Spleen (tissue), 11 donors: ENCODE measurements around the gene TNPO2. TPM values are rescaled to one million over a fixed set of nuclear protein-coding genes. Genes with fewer than 3 reads are reported as not detected.
"Not testable (repeated sequence)": the region's sequence is repeated elsewhere in the genome, so short reads cannot be mapped to it uniquely, and the experiment has no call there.

ENCODE experiments used
- DNase-seq: peaks from one replicate; pipeline ENCODE4 v3.0.0-alpha.2; 2020
- H3K27ac ChIP-seq, 8 donors: fragments of 200-600 bp; sonication (generic) in 7 of 8; 1 replicate in 4 of 8; 2 replicates in 4 of 8; pipeline versions ENCODE4 v1.5.0 to v1.8.0; 2016 to 2021; ENCODE audit warnings: inconsistent platforms in 4 of 8, mild to moderate bottlenecking in 4 of 8, moderate library complexity in 1 of 8
- H3K27me3 ChIP-seq, 7 donors: fragments of 200-600 bp; sonication (generic) in 6 of 7; replicated peaks in 1 of 7; 1 replicate in 4 of 7; 2 replicates in 3 of 7; pipeline versions ENCODE4 v1.5.0 to v1.8.0; 2016 to 2021; ENCODE audit warnings: inconsistent platforms in 3 of 7, mild to moderate bottlenecking in 1 of 7
- H3K36me3 ChIP-seq, 6 donors: fragments of 200-600 bp; sonication (generic) in 5 of 6; 1 replicate in 4 of 6; 2 replicates in 2 of 6; pipeline versions ENCODE4 v1.5.0 to v1.8.0; 2016 to 2021; ENCODE audit warnings: inconsistent platforms in 2 of 6
- H3K4me1 ChIP-seq, 6 donors: fragments of 200-600 bp; sonication (generic) in 5 of 6; 1 replicate in 3 of 6; 2 replicates in 3 of 6; pipeline versions ENCODE4 v1.5.0 to v1.8.0; 2016 to 2021; ENCODE audit warnings: inconsistent platforms in 3 of 6
- H3K4me3 ChIP-seq, 8 donors: fragments of 200-600 bp; sonication (generic) in 7 of 8; 1 replicate in 4 of 8; 2 replicates in 4 of 8; pipeline versions ENCODE4 v1.5.0 to v1.8.0; 2016 to 2021; ENCODE audit warnings: inconsistent platforms in 4 of 8, mild to moderate bottlenecking in 4 of 8, moderate library complexity in 2 of 8
- H3K9me3 ChIP-seq, 8 donors: fragments of 200-600 bp; sonication (generic) in 7 of 8; 1 replicate in 4 of 8; 2 replicates in 4 of 8; pipeline versions ENCODE4 v1.5.0 to v1.8.0; 2016 to 2021; ENCODE audit warnings: inconsistent platforms in 4 of 8
- POLR2A ChIP-seq, 3 donors: fragments of 450-650 bp; IDR thresholded peaks; one replicate each; pipeline ENCODE4 v1.5.1; 2017; ENCODE audit warnings: antibody characterized with exemption in 3 of 3, mild to moderate bottlenecking in 1 of 3
- POLR2AphosphoS5 ChIP-seq, 3 donors: sonication (generic); formaldehyde crosslinking; IDR thresholded peaks; one replicate each; pipeline ENCODE4 v1.5.1; 2017; ENCODE audit warnings: antibody characterized with exemption in 3 of 3
- WGBS, 5 donors: extraction: QIAGEN DNeasy Blood & Tissue Kit in 3 of 5; methylation state at CpG; one replicate each; pipeline versions ENCODE4 v1.1.5 to v1.1.7; 2013 to 2018; 5-methylcytosine and 5-hydroxymethylcytosine counted together
- intact Hi-C: fragments of 100-400 bp; cut with DNase I; formaldehyde crosslinking; loops from one replicate; pipeline ENCODE4 v1.15.0; 2023; ENCODE audit warnings: low total_unique reads
- polyA plus RNA-seq, 3 donors: library from polyadenylated mRNA; stranded (reverse); fragments of 200-250 nt; gene quantifications; one replicate each; pipeline ENCODE4 v1.2.1, GENCODE V29; 2013
- total RNA-seq, 7 donors: library from RNA; depleted of rRNA in 3 of 7; stranded (reverse); fragments of >200 nt in 3 of 7; fragmentation: NEBNext Ultra II Directional in 4 of 7; extraction: Animal tissue kit (Norgen Biotek cat#: 25700) in 4 of 7; gene quantifications; one replicate each; pipeline versions ENCODE4 v1.1.0 to v1.2.1, GENCODE V29; 2016 to 2021
- TF ChIP-seq, protein P1 (sequence below), 11 experiments: fragments of 200-600 bp in 7 of 11; fragments of 450-650 bp in 4 of 11; sonication (generic) in 4 of 11; IDR thresholded peaks in 8 of 11; conservative IDR thresholded peaks in 3 of 11; 1 replicate in 7 of 11; 2 replicates in 4 of 11; pipeline versions ENCODE4 v1.4.0 to v1.8.0; 2016 to 2021; ENCODE audit warnings: antibody characterized with exemption in 11 of 11, inconsistent platforms in 4 of 11, mild to moderate bottlenecking in 1 of 11
- donor health status: healthy with polysubstance abuse.
- donor health status: DM: no; HTN: no; CAD: no; lungs with moderate emphysema.
- donor health status: DM: no; HTN: no; CAD: no.
- donor health status: Bipolar disorder and iron deficiency.
- donor health status: healthy.
- donor health status: DM: no; HTN: no; CAD: no.
- donor health status: DM: yes; HTN: yes; CAD: no.

TNPO2 gene
- total and polyA plus RNA-seq, 10 donors = 15.8 to 83.6 (median 50.6) TPM

GRCh38 chr19:12705169-12705568, 18.6 kb downstream of the TNPO2 start:
- intact Hi-C loops = no loop called here
- no peak for DNase-seq

GRCh38 chr19:12703046-12703445, 20.7 kb downstream of the TNPO2 start:
- Histone ChIP-seq H3K27me3 (no peaks in the 10 kb centered on the region), H3K4me3 (no peak overlapping the region), H3K9me3 (no peaks in the 10 kb centered on the region), H3K27ac (no peak overlapping the region), H3K36me3 (peaks cover 0 to 96% (median 78%) of the 10 kb centered on the region in 6 donors), H3K4me1 (peaks cover 0 to 6% (median 0%) of the 10 kb centered on the region in 6 donors)
- TF ChIP-seq POLR2AphosphoS5 (IDR thresholded peaks at IDR 0.05) (no peak), POLR2A (IDR thresholded peaks at IDR 0.05) (no peak)
- TF ChIP-seq, protein P1, sequence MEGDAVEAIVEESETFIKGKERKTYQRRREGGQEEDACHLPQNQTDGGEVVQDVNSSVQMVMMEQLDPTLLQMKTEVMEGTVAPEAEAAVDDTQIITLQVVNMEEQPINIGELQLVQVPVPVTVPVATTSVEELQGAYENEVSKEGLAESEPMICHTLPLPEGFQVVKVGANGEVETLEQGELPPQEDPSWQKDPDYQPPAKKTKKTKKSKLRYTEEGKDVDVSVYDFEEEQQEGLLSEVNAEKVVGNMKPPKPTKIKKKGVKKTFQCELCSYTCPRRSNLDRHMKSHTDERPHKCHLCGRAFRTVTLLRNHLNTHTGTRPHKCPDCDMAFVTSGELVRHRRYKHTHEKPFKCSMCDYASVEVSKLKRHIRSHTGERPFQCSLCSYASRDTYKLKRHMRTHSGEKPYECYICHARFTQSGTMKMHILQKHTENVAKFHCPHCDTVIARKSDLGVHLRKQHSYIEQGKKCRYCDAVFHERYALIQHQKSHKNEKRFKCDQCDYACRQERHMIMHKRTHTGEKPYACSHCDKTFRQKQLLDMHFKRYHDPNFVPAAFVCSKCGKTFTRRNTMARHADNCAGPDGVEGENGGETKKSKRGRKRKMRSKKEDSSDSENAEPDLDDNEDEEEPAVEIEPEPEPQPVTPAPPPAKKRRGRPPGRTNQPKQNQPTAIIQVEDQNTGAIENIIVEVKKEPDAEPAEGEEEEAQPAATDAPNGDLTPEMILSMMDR (IDR thresholded peaks at IDR 0.05 in 8 of 11, conservative IDR thresholded peaks at IDR 0.05 in 3 of 11) = no peak
- intact Hi-C loops = no loop called here
- 72 to 88% (median 79%) methylated on average over 9 of the region's 9 CpGs for WGBS, 5 donors
- DNase-seq = no peak

More at GRCh38 chr19:12705169-12705568, 18.6 kb downstream of the TNPO2 start:
- Histone ChIP-seq H3K27ac (no peak overlapping the region), H3K27me3 (no peaks in the 10 kb centered on the region), H3K36me3 (peaks cover 2 to 100% (median 97%) of the 10 kb centered on the region in 6 donors), H3K4me3 (no peak overlapping the region), H3K4me1 (no peaks in the 10 kb centered on the region), H3K9me3 (no peaks in the 10 kb centered on the region)
- WGBS, 5 donors = 94 to 97% (median 95%) methylated on average over 11 to 13 of the region's 13 CpGs
- TF ChIP-seq, protein P1 (IDR thresholded peaks at IDR 0.05 in 8 of 11, conservative IDR thresholded peaks at IDR 0.05 in 3 of 11) = no peak
- TF ChIP-seq POLR2AphosphoS5 (IDR thresholded peaks at IDR 0.05) = peak in 1 of 3 donors; percentile 13

DNA sequence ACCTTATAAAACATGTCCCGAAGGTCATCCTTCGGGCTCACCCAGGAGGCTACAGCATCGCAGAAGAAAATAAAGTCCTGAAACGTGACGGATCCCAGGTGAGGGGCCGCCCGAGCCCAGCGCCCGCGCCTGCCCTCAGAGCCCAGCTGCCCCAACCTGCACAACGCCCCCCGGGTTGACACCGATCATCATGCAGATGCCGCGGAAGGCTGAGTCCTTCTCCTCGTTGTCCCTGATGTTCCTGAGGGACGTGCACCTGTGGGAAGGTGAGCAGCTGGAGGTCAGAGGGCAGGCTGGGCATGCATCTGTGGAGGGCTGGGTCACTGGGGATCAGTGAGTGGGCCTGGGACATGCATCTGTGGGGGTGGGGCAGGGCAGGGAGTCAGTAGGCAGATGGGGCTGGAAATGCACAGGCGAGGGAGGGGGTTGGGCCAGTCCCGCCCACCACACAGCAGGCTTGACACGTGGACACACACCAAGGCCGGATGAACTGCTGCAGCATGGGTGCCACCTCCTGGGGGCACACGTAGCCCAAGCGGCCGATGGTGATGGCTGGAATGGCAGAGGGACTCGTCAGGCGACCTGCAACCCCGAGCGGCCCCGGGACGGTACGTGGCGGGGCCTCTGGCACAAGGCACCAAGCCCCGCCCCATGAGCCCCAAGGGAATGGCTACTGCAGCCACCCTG, 22.0 kb downstream of the TNPO2 start:
- Histone ChIP-seq H3K9me3 (no peaks in the 10 kb centered on the region), H3K36me3 (peaks cover 0 to 83% (median 66%) of the 10 kb centered on the region in 6 donors), H3K27me3 (no peaks in the 10 kb centered on the region), H3K4me3 (no peak overlapping the region), H3K4me1 (peaks cover 0 to 18% (median 7%) of the 10 kb centered on the region in 6 donors), H3K27ac (no peak overlapping the region)
- no peak for DNase-seq
- intact Hi-C loops = no loop called here
- TF ChIP-seq POLR2A (IDR thresholded peaks at IDR 0.05) (no peak), POLR2AphosphoS5 (IDR thresholded peaks at IDR 0.05) (peak in 2 of 3 donors; percentile 28 to 67)
- TF ChIP-seq, protein P1 (IDR thresholded peaks at IDR 0.05 in 8 of 11, conservative IDR thresholded peaks at IDR 0.05 in 3 of 11) = no peak
- 89 to 96% (median 92%) methylated on average over 22 to 33 of the region's 33 CpGs for WGBS, 5 donors

GRCh38 chr19:12698138-12698537, 25.6 kb downstream of the TNPO2 start:
- Histone ChIP-seq H3K27me3 (no peaks in the 10 kb centered on the region), H3K27ac (no peak overlapping the region), H3K4me3 (no peak overlapping the region), H3K4me1 (peaks cover 8 to 38% (median 22%) of the 10 kb centered on the region in 6 donors), H3K36me3 (peaks cover 0 to 47% (median 30%) of the 10 kb centered on the region in 6 donors), H3K9me3 (no peaks in the 10 kb centered on the region)
- TF ChIP-seq POLR2AphosphoS5 (IDR thresholded peaks at IDR 0.05) (no peak), POLR2A (IDR thresholded peaks at IDR 0.05) (no peak)
- TF ChIP-seq, protein P1 (IDR thresholded peaks at IDR 0.05 in 8 of 11, conservative IDR thresholded peaks at IDR 0.05 in 3 of 11) = no peak
- no peak for DNase-seq
- intact Hi-C loops = no loop called here
- WGBS, 5 donors = 74 to 80% (median 78%) methylated on average over 6 of the region's 6 CpGs

GRCh38 chr19:12697425-12697824, 26.3 kb downstream of the TNPO2 start:
- peaks cover 0 to 40% (median 23%) of the 10 kb centered on the region in 6 donors for H3K36me3 ChIP-seq
- H3K27me3 ChIP-seq, H3K9me3 ChIP-seq, DNase-seq, intact Hi-C loops: not testable (repeated sequence)
- peak overlapping the region in 5 of 8 donors; percentile 92 to 97 (median 95) for H3K27ac ChIP-seq
- peak overlapping the region in 1 of 8 donors; percentile 100 for H3K4me3 ChIP-seq
- 95 to 98% (median 97%) methylated on average over 20 to 22 of the region's 22 CpGs for WGBS, 5 donors
- peaks cover 8 to 38% (median 22%) of the 10 kb centered on the region in 6 donors for H3K4me1 ChIP-seq
